ENCODE measurements around the gene HLA-DPB1.

DNA sequence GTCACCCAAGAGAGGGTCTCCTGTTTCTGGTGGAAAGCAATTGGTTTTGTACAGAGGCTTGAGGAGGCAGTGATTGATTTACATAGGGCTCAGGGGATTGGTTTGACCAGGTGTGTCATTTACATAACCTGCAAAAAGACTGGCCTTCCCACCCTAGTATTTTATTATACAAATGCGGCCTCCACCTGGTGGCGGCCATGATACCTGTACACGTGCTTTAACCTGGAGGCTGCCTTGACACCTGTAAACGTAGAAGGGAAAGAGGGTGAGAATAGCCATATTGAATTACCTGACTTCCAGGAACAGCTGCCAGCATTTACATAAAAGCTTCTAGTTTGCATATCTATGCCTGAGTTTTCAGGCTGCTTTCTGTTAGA lies 48.7 kb downstream of the HLA-DPB1 start:
- TF ChIP-seq, protein P1, sequence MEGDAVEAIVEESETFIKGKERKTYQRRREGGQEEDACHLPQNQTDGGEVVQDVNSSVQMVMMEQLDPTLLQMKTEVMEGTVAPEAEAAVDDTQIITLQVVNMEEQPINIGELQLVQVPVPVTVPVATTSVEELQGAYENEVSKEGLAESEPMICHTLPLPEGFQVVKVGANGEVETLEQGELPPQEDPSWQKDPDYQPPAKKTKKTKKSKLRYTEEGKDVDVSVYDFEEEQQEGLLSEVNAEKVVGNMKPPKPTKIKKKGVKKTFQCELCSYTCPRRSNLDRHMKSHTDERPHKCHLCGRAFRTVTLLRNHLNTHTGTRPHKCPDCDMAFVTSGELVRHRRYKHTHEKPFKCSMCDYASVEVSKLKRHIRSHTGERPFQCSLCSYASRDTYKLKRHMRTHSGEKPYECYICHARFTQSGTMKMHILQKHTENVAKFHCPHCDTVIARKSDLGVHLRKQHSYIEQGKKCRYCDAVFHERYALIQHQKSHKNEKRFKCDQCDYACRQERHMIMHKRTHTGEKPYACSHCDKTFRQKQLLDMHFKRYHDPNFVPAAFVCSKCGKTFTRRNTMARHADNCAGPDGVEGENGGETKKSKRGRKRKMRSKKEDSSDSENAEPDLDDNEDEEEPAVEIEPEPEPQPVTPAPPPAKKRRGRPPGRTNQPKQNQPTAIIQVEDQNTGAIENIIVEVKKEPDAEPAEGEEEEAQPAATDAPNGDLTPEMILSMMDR (IDR thresholded peaks at IDR 0.05): no peak
- TF ChIP-seq POLR2A (IDR thresholded peaks at IDR 0.05) (no peak), POLR2AphosphoS5 (IDR thresholded peaks at IDR 0.05) (no peak)
